Activated T-cell treated with anti-CD3 and anti-CD28 coated beads for 24 hours (primary cell): ENCODE results near the gene AKAP8L.
A peak's percentile ranks its signal among the peaks of the same experiment; 100 is the strongest.

ENCODE experiments used
- DNase-seq: peaks from one replicate; pipeline ENCODE4 v3.0.0-alpha.2; 2020; ENCODE audit warnings: low read depth

The AKAP8L gene

GRCh38 chr19:15433519-15434069 is 14.8 kb upstream of the AKAP8L start:
- no peak for DNase-seq

GRCh38 chr19:15432629-15433518 is 14.1 kb upstream of the AKAP8L start:
- peak; percentile 89 for DNase-seq

- DNase-seq = no peak
Observed at GRCh38 chr19:15432018-15432494, 13.3 kb upstream of the AKAP8L start.

- no peak for DNase-seq
Observed at GRCh38 chr19:15431396-15432017, 12.7 kb upstream of the AKAP8L start.

GRCh38 chr19:15430526-15431120 is 11.8 kb upstream of the AKAP8L start:
- no peak for DNase-seq

GRCh38 chr19:15429825-15430467 is 11.2 kb upstream of the AKAP8L start:
- DNase-seq = no peak

GRCh38 chr19:15428956-15429824 is 10.4 kb upstream of the AKAP8L start:
- DNase-seq = no peak

GRCh38 chr19:15427991-15428471 is 9.2 kb upstream of the AKAP8L start:
- no peak for DNase-seq

- no peak for DNase-seq
Observed at GRCh38 chr19:15427350-15427700, 8.5 kb upstream of the AKAP8L start.

- DNase-seq = no peak
Observed at GRCh38 chr19:15426485-15427349, 7.9 kb upstream of the AKAP8L start.

GRCh38 chr19:15425321-15425950 is 6.6 kb upstream of the AKAP8L start:
- no peak for DNase-seq

GRCh38 chr19:15424692-15425272 is 6.0 kb upstream of the AKAP8L start:
- no peak for DNase-seq

GRCh38 chr19:15424121-15424520 is 5.3 kb upstream of the AKAP8L start:
- no peak for DNase-seq

GRCh38 chr19:15423130-15423529 is 4.3 kb upstream of the AKAP8L start:
- DNase-seq = no peak

GRCh38 chr19:15422296-15423075 is 3.7 kb upstream of the AKAP8L start:
- DNase-seq = no peak

- no peak for DNase-seq
Observed at GRCh38 chr19:15421721-15422260, 3.0 kb upstream of the AKAP8L start.

- DNase-seq = no peak
Observed at GRCh38 chr19:15421136-15421695, 2.4 kb upstream of the AKAP8L start.
